ENCODE results near the gene MIP.
"Not testable (repeated sequence)": the region's sequence is repeated elsewhere in the genome, so short reads cannot be mapped to it uniquely, and the experiment has no call there.

The MIP gene

DNA sequence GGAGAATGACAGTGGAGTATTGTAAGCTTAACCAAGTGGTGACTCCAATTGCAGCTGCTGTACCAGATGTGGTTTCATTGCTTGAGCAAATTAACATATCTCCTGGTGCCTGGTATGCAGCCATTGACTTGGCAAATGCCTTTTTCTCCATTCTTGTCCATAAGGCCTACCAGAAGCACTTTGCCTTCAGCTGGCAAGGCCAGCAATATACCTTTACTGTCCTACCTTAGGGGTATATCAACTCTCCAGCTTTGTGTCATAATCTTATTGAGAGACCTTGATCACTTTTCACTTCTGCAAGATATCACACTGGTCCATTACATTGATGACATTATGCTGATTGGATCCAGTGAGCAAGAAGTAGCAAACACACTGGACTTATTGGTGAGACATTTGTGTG lies 52.8 kb downstream of the MIP start:
- FAIRE-seq: not testable (repeated sequence)

DNA sequence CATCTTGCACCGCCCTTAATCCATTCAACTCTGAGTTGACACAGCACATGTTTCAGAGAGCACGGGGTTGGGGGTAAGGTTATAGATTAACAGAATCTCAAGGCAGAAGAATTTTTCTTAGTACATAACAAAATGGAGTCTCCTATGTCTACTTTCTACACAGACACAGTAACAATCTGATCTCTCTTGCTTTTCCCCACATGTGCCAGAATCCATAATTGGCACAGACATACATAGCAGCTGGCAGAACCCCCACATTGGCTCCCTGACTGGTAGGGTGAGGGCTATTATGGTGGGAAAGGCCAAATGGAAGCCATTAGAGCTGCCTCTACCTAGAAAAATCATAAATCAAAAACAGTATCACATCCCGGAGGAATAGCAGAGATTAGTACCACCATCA lies 53.3 kb downstream of the MIP start:
- not testable (repeated sequence) for FAIRE-seq
